Ovary (tissue), 9 donors: ENCODE measurements around the gene OR51A2. TPM values are rescaled to one million over a fixed set of nuclear protein-coding genes. Genes with fewer than 3 reads are reported as not detected.

ENCODE experiments used
- DNase-seq, 5 donors: peaks; one replicate each; pipeline ENCODE4 v3.0.0-alpha.2; 2019 to 2020
- H3K27ac ChIP-seq, 2 donors: fragments of 200-600 bp; one replicate each; pipeline versions ENCODE4 v1.5.1 to v1.8.0; 2019 to 2022
- H3K27me3 ChIP-seq: fragments of 200-600 bp; one replicate; pipeline ENCODE4 v1.8.0; 2022
- H3K36me3 ChIP-seq: fragments of 200-600 bp; sonication (generic); one replicate; pipeline ENCODE4 v1.5.1; 2019
- H3K4me1 ChIP-seq: one replicate; pipeline ENCODE4 v1.8.1; 2013; ENCODE audit warnings: mild to moderate bottlenecking, moderate library complexity; ENCODE audit not compliant: insufficient read depth
- H3K4me3 ChIP-seq: fragments of 200-600 bp; sonication (generic); one replicate; pipeline ENCODE4 v1.5.1; 2017
- H3K9me3 ChIP-seq, 2 donors: fragments of 200-600 bp in 1 of 2; sonication (generic) in 1 of 2; one replicate each; pipeline versions ENCODE4 v1.5.1 to v1.8.1; 2013 to 2019; ENCODE audit warnings: mild to moderate bottlenecking in 1 of 2, moderate library complexity in 1 of 2
- EP300 ChIP-seq: sonication (generic); formaldehyde crosslinking; IDR thresholded peaks from one replicate; pipeline ENCODE4 v1.6.1; 2017; ENCODE audit warnings: antibody characterized with exemption
- POLR2A ChIP-seq: fragments of 450-650 bp; IDR thresholded peaks from one replicate; pipeline ENCODE4 v1.6.1; 2017; ENCODE audit warnings: antibody characterized with exemption, mild to moderate bottlenecking, moderate library complexity
- WGBS, 3 donors: extraction: QIAGEN DNeasy Blood & Tissue Kit in 1 of 3; methylation state at CpG; one replicate each; pipeline versions ENCODE4 v1.1.5 to v1.1.7; 2013 to 2017; 5-methylcytosine and 5-hydroxymethylcytosine counted together
- intact Hi-C, 4 donors: fragments of 100-400 bp; cut with DNase I; formaldehyde crosslinking; loops; one replicate each; pipeline versions ENCODE4 v1.11.0 to v1.15.1; 2022 to 2023
- polyA plus RNA-seq, 2 donors: library from polyadenylated mRNA; stranded (reverse); fragments of 200-250 nt in 1 of 2; fragments of 350-450 nt in 1 of 2; fragmentation: Illumina TruSeq in 1 of 2; extraction: RNeasy Lipid Tissue Mini Kit (QIAGEN cat#74804) in 1 of 2; gene quantifications; one replicate each; pipeline ENCODE4 v1.2.3, GENCODE V29; 2013 to 2014
- total RNA-seq, 7 donors: library from RNA; depleted of rRNA in 2 of 7; stranded (reverse); fragments of >200 nt in 2 of 7; fragmentation: NEBNext Ultra II Directional in 3 of 7; extraction: Animal tissue kit (Norgen Biotek cat#: 25700) in 3 of 7; gene quantifications; one replicate each; pipeline versions ENCODE4 v1.1.0 to v1.2.4, GENCODE V29; 2016 to 2023
- TF ChIP-seq, protein P1 (sequence below), 3 donors: fragments of 450-650 bp in 2 of 3; fragments of 200-600 bp in 1 of 3; IDR thresholded peaks; one replicate each; pipeline versions ENCODE4 v1.5.1 to v1.8.0; 2016 to 2022; ENCODE audit warnings: antibody characterized with exemption in 3 of 3, mild to moderate bottlenecking in 1 of 3
- donor health status: DM: no; HTN: no; CAD: no; lungs with moderate emphysema.
- donor health status: DM: no; HTN: no; CAD: no.
- donor health status: Bipolar disorder and iron deficiency.
- donor health status: DM: yes; HTN: yes; CAD: no.
- donor health status: DM: no; HTN: no; CAD: no.
- donor health status: DM: yes; HTN: yes; CAD: no.

OR51A2 gene
- total and polyA plus RNA-seq, 9 donors: not detected

- 66 to 83% (median 77%) methylated on average over 1 of the region's 1 CpG for WGBS, 3 donors
- H3K27ac ChIP-seq: no peak within 1 kb of the TSS
- TF ChIP-seq, protein P1, sequence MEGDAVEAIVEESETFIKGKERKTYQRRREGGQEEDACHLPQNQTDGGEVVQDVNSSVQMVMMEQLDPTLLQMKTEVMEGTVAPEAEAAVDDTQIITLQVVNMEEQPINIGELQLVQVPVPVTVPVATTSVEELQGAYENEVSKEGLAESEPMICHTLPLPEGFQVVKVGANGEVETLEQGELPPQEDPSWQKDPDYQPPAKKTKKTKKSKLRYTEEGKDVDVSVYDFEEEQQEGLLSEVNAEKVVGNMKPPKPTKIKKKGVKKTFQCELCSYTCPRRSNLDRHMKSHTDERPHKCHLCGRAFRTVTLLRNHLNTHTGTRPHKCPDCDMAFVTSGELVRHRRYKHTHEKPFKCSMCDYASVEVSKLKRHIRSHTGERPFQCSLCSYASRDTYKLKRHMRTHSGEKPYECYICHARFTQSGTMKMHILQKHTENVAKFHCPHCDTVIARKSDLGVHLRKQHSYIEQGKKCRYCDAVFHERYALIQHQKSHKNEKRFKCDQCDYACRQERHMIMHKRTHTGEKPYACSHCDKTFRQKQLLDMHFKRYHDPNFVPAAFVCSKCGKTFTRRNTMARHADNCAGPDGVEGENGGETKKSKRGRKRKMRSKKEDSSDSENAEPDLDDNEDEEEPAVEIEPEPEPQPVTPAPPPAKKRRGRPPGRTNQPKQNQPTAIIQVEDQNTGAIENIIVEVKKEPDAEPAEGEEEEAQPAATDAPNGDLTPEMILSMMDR (IDR thresholded peaks at IDR 0.05): no peak
- no peak for TF ChIP-seq EP300
- TF ChIP-seq POLR2A: no peak
- H3K27me3 ChIP-seq: no peaks in the 10 kb centered on the region
- intact Hi-C loops: no loop called here
- DNase-seq: no peak
- H3K4me1 ChIP-seq: no peaks in the 10 kb centered on the region
- H3K9me3 ChIP-seq: no peaks in the 10 kb centered on the region
- H3K36me3 ChIP-seq: no peaks in the 10 kb centered on the region
- no peak within 1 kb of the TSS for H3K4me3 ChIP-seq
These were observed 31.3 kb downstream of the OR51A2 start, which contains the start of gene OR51G1 for GRCh38 chr11:4924239-4924638. OR51G1 (minus strand) TSS chr11:4924339; CDS start chr11:4924339, 0 bp downstream.

GRCh38 chr11:4922304-4922703 lies 33.2 kb downstream of the OR51A2 start:
- H3K27ac ChIP-seq: no peak overlapping the region
- 33 to 51% (median 49%) methylated on average over 1 of the region's 1 CpG for WGBS, 3 donors
- intact Hi-C loops: no loop called here
- no peaks in the 10 kb centered on the region for H3K27me3 ChIP-seq
- TF ChIP-seq POLR2A: no peak
- no peak for TF ChIP-seq EP300
- TF ChIP-seq, protein P1 (IDR thresholded peaks at IDR 0.05): no peak
- H3K4me1 ChIP-seq: no peaks in the 10 kb centered on the region
- H3K4me3 ChIP-seq: no peak overlapping the region
- no peaks in the 10 kb centered on the region for H3K36me3 ChIP-seq
- H3K9me3 ChIP-seq: no peaks in the 10 kb centered on the region
- no peak for DNase-seq

DNA sequence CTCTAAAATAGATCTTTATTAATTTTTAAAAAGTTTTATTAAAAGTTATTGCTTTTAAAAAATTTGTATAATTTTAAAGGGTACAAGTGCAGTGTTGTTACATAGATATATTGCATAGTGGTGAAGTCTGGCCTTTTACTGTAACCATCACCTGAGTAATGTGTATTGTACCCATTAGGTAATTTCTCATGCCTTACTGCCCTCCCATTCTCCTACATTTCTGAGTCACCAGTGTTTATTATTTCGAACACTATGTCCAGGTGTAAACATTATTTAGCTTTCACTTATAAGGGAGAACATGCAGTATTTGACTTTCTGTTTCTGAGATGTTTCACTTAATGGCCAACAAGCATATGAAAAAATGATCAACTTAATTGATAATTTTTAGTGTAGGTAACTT lies 33.7 kb downstream of the OR51A2 start:
- no peaks in the 10 kb centered on the region for H3K36me3 ChIP-seq
- no peaks in the 10 kb centered on the region for H3K9me3 ChIP-seq
- H3K27ac ChIP-seq: no peak overlapping the region
- TF ChIP-seq POLR2A (no peak), EP300 (no peak)
- TF ChIP-seq, protein P1 (IDR thresholded peaks at IDR 0.05): no peak
- DNase-seq: no peak
- 69 to 88% (median 84%) methylated on average over 1 of the region's 1 CpG for WGBS, 3 donors
- no peak overlapping the region for H3K4me3 ChIP-seq
- H3K27me3 ChIP-seq: no peaks in the 10 kb centered on the region
- H3K4me1 ChIP-seq: no peaks in the 10 kb centered on the region
- intact Hi-C loops: no loop called here

GRCh38 chr11:4919250-4919649 lies 36.3 kb downstream of the OR51A2 start, which contains the start of gene OR51G2:
OR51G2 (minus strand) TSS chr11:4919350; CDS start chr11:4915663, 3,687 bp downstream.
- DNase-seq: no peak
- H3K4me1 ChIP-seq: no peaks in the 10 kb centered on the region
- WGBS, 3 donors: 75 to 82% (median 80%) methylated on average over 4 of the region's 4 CpGs
- no peaks in the 10 kb centered on the region for H3K27me3 ChIP-seq
- H3K9me3 ChIP-seq: no peaks in the 10 kb centered on the region
- no peak within 1 kb of the TSS for H3K27ac ChIP-seq
- no peak within 1 kb of the TSS for H3K4me3 ChIP-seq
- TF ChIP-seq EP300 (no peak), POLR2A (no peak)
- TF ChIP-seq, protein P1 (IDR thresholded peaks at IDR 0.05): no peak
- H3K36me3 ChIP-seq: no peaks in the 10 kb centered on the region
- intact Hi-C loops: no loop called here
